ENCODE data around the gene LTBR. TPM values are rescaled to one million over a fixed set of nuclear protein-coding genes. Genes with fewer than 3 reads are reported as not detected.
A peak's percentile ranks its signal among the peaks of the same experiment; 100 is the strongest.
"Not testable (repeated sequence)": the region's sequence is repeated elsewhere in the genome, so short reads cannot be mapped to it uniquely, and the experiment has no call there.

LTBR gene
- total and polyA plus RNA-seq, 7 experiments from 2014 or later = 0.34 to 25.2 (median 2.2) TPM; not detected in 2

DNA sequence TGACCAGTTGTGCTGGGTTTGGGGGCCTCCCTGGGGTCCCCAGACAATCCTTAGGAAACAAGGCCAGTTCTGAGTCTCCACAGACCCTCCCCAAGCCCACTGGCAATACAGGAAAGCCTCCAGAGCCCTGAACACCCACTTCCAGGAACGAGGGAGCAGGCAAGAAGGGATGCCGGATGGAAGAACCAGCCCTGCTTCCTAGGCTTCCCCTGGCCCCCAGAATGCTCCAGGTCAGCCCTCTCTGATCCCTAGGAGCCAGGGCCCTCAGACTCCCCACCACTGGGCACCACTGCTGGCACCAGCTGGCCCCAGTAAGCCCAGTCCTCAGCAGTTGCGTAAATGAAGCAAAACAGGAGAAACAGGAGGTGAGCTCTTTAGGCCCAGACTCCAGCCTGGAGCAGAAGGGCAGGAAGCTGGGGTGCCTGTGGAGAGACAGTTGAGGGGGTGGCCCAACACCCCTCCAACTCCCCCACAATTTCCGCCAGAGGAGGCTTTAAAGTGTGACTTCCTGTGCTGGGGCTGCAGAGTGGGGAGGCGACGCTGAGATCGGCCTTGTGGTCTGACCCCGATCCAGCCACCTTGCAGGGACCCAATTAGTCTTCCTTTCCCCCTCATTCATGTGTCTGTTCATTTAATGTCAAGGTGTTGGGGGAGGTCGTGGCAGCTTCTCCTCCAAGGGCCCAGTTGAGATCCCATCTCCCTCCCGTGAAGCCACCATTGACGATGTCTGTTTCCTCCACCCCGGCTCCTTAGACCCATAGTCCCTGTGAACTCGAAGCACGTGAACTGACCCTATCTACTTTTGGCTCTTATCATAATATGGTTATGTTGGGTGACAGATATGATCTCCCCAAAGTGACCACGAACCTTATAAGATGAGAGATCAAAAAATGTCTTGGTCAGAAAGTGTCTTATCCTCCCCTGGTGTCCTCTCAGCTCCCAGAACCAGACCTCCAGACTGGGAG, 46.8 kb upstream of the LTBR start:
- H3K4me3 ChIP-seq (ENCODE audit: low read length) = peak overlapping the region; percentile 88
- ATAC-seq (peak; percentile 54), DNase-seq (peak in 8 of 9 donors; percentile 55 to 70 (median 65))
- Mint-ChIP-seq H3K27me3 (no peaks in the 10 kb centered on the region), H3K4me1 (peaks cover 6 to 43% (median 35%) of the 10 kb centered on the region in 7 donors), H3K4me3 (no peak overlapping the region), H3K9me3 (no peaks in the 10 kb centered on the region), H3K27ac (no peak overlapping the region), H3K36me3 (peaks cover 4 to 21% (median 10%) of the 10 kb centered on the region in 5 donors)
- POLR2A ChIA-PET = interaction anchor here (0.6 to 12.0 kb wide), 23 partner anchors 10 to 515 kb away, joined by 3 to 342 read pairs (median 7); partner anchors contain the start of genes CD27, MRPL51, TAPBPL and USP5
- no peaks in the 10 kb centered on the region for H3K27me3 ChIP-seq (ENCODE audit: control insufficient read depth in 2 of 2, insufficient read depth in 2 of 2, low read length in 2 of 2)
- H3K36me3 ChIP-seq (ENCODE audit: control insufficient read depth in 2 of 3, insufficient read depth in 3 of 3, low read length in 3 of 3) = peaks cover 8 to 37% (median 8%) of the 10 kb centered on the region in 3 experiments
- peak overlapping the region; percentile 92 for H3K27ac ChIP-seq (ENCODE audit: low read depth, low read length)
- intact Hi-C loops (cut with micrococcal nuclease) = loop anchor here (1.0 to 5.0 kb wide), 5 partner anchors 8 to 220 kb away; partner anchors contain the start of genes GAPDH (in 2 of the 2), IFFO1 (in 2 of the 2) and VAMP1 (in 1 of the 2)
- CTCF ChIA-PET = interaction anchor here (0.7 to 6.7 kb wide), 10 partner anchors 8 to 201 kb away, joined by 3 to 139 read pairs (median 14); no protein-coding TSS in a partner anchor
- no peaks in the 10 kb centered on the region for H3K9me3 ChIP-seq (ENCODE audit: control insufficient read depth in 2 of 3, low read length in 3 of 3)
- H3K4me1 ChIP-seq (ENCODE audit: control insufficient read depth in 2 of 2, insufficient read depth in 2 of 2, low read length in 2 of 2) = peaks cover 60 to 70% of the 10 kb centered on the region in 2 donors

DNA sequence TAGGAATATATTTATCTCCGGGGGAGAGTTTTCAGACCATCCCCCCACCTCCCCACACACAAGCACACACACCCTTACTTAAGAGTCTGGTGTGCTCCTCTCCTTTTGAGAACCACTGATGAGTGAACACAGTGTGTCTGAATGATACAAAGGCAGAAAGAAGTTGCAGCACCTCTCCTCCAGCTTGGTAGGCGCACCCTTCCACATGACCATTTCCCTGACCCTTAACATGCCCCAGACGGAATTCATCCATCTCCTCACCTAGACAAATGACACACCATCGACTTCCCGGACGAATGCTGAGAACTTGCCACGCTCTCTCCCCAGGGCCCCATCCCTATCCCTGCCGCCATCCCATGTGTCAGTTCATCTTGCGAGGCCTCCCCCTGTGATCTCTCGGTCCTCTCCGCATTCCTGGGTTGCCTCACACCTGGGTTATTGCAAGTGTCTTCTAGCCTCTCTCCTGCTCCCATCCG, 46.0 kb upstream of the LTBR start:
- Mint-ChIP-seq H3K4me1 (peaks cover 14 to 43% (median 36%) of the 10 kb centered on the region in 7 donors), H3K27me3 (no peaks in the 10 kb centered on the region), H3K4me3 (no peak overlapping the region), H3K27ac (no peak overlapping the region), H3K36me3 (peaks cover 0 to 16% (median 4%) of the 10 kb centered on the region in 5 donors), H3K9me3 (no peaks in the 10 kb centered on the region)
- Histone ChIP-seq H3K9me3 (ENCODE audit: control insufficient read depth in 2 of 3, low read length in 3 of 3) (no peaks in the 10 kb centered on the region), H3K36me3 (ENCODE audit: control insufficient read depth in 2 of 3, insufficient read depth in 3 of 3, low read length in 3 of 3) (peaks cover 2 to 29% (median 6%) of the 10 kb centered on the region in 3 experiments), H3K27ac (ENCODE audit: low read depth, low read length) (peak overlapping the region; percentile 92), H3K4me1 (ENCODE audit: control insufficient read depth in 2 of 2, insufficient read depth in 2 of 2, low read length in 2 of 2) (peaks cover 67 to 71% of the 10 kb centered on the region in 2 donors), H3K27me3 (ENCODE audit: control insufficient read depth in 2 of 2, insufficient read depth in 2 of 2, low read length in 2 of 2) (no peaks in the 10 kb centered on the region), H3K4me3 (ENCODE audit: low read length) (peak overlapping the region; percentile 88)
- ChIA-PET CTCF (interaction anchor here (0.9 to 6.7 kb wide), 3 partner anchors 27 to 103 kb away, joined by 3 to 139 read pairs (median 4); no protein-coding TSS in a partner anchor), POLR2A (interaction anchor here (1.6 to 12.0 kb wide), 9 partner anchors 9 to 199 kb away, joined by 5 to 342 read pairs (median 31); partner anchors contain the start of genes CD27, TAPBPL and VAMP1)
- intact Hi-C loops (cut with micrococcal nuclease) = loop anchor here (1.0 to 5.0 kb wide), 5 partner anchors 7 to 219 kb away; partner anchors contain the start of genes GAPDH (in 2 of the 2), IFFO1 (in 2 of the 2) and VAMP1 (in 1 of the 2)
- no peak for ATAC-seq
- peak in 1 of 9 donors; percentile 24 for DNase-seq

DNA sequence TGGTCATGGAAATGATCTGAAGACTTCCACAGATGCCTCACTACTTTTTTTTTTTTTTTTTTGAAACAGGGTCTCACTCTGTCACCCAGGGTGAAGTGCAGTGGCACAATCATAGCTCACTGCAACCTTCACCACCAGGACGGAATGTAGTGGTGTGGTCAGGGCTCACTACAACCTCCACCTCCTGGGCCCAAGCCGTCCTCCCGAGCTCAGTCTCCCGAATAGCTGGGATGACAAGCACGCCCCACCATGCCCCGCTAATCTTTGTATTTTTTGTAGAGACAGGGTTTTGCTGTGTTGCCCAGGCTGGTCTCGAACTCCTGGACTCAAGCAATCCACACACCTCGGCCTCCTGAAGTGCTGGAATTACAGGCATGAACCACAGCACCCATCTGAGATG, 45.4 kb upstream of the LTBR start:
- H3K4me3 ChIP-seq (ENCODE audit: low read length) = peak overlapping the region; percentile 88
- not testable (repeated sequence) for H3K9me3 Mint-ChIP-seq; H3K4me3 Mint-ChIP-seq; H3K9me3 ChIP-seq (ENCODE audit: control insufficient read depth in 2 of 3, low read length in 3 of 3); ATAC-seq; H3K27me3 ChIP-seq (ENCODE audit: control insufficient read depth in 2 of 2, insufficient read depth in 2 of 2, low read length in 2 of 2); H3K27ac Mint-ChIP-seq; H3K27me3 Mint-ChIP-seq; DNase-seq
- Mint-ChIP-seq H3K36me3 (peaks cover 0 to 12% (median 3%) of the 10 kb centered on the region in 5 donors), H3K4me1 (peaks cover 19 to 43% (median 35%) of the 10 kb centered on the region in 7 donors)
- ChIA-PET POLR2A (interaction anchor here (0.9 to 12.0 kb wide), 13 partner anchors 10 to 217 kb away, joined by 3 to 342 read pairs (median 20); partner anchors contain the start of genes CD27, GAPDH, MRPL51 and TAPBPL), CTCF (interaction anchor here (1.0 to 1.8 kb wide), 7 partner anchors 10 to 125 kb away, joined by 3 to 5 read pairs (median 4); no protein-coding TSS in a partner anchor)
- peaks cover 67 to 69% of the 10 kb centered on the region in 2 donors for H3K4me1 ChIP-seq (ENCODE audit: control insufficient read depth in 2 of 2, insufficient read depth in 2 of 2, low read length in 2 of 2)
- peaks cover 0 to 24% (median under 1%) of the 10 kb centered on the region in 3 experiments for H3K36me3 ChIP-seq (ENCODE audit: control insufficient read depth in 2 of 3, insufficient read depth in 3 of 3, low read length in 3 of 3)
- peak overlapping the region; percentile 92 for H3K27ac ChIP-seq (ENCODE audit: low read depth, low read length)
- intact Hi-C loops (cut with micrococcal nuclease) = loop anchor here (5.0 kb wide), 1 partner anchor 219 kb away; the partner anchor contains the start of gene IFFO1 (in 2 of the 2)

DNA sequence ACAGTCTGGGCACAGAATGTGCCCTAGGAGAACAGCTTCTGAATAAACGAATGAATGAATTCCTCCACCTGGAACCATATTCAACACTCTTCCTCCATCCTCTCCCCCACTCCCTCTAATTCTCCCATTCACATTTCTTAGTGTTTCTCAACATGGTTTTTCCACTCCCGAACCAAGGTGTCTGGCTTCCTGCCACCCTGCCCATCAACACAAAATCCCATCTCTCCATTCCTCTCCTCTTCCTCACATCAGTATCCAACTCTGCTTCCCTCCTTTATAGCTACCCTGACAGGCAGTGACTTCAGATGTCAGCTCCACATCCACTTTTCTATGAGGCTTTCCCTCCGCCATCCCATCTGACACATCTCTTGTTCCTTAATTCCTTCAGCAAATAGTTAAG, 45.0 kb upstream of the LTBR start:
- H3K27ac Mint-ChIP-seq = no peak overlapping the region
- H3K27ac ChIP-seq (ENCODE audit: low read depth, low read length) = peak overlapping the region; percentile 92
- no peak for ATAC-seq

DNA sequence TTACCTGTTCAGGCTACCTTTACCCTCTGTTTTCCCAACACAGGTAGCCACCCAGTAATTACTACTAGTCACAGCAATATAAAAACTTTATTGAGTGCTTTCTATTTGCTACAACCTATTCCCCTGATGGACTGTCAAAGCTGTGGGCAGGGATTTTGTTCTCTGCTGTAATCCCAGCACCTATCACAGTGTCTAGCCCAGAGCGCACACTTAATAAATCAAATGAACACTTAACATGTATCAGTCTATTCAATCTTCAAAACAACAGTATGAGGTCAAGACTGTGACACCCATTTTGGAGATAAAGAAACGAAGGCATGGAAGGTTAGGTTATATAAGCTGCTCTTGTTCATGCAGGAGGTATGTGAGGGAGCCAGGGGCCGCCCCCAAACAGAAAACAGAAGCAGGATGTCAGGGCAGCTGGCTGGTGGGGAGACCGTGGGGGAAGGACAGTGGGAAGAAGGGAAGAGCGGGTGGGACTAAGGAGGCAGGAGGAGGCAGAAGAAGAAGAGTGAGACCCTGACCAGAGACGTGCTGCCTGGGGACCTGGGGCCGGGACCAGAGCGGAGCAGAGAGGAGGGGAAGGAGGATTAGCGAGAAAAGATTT, 43.8 kb upstream of the LTBR start:
- POLR2A ChIA-PET = interaction anchor here (0.7 to 12.0 kb wide), 14 partner anchors 9 to 215 kb away, joined by 3 to 342 read pairs (median 4); partner anchors contain the start of genes CD27, TAPBPL and VAMP1
- intact Hi-C loops (cut with micrococcal nuclease) = loop anchor here in 1 of 2 donors (2.0 kb wide), 1 partner anchor 153 kb away; the partner anchor contains the start of gene MRPL51

More for the DNA sequence above, 45.0 kb upstream of the LTBR start:
- H3K4me1 ChIP-seq (ENCODE audit: control insufficient read depth in 2 of 2, insufficient read depth in 2 of 2, low read length in 2 of 2) = peaks cover 65 to 66% of the 10 kb centered on the region in 2 donors
- intact Hi-C loops (cut with micrococcal nuclease) = loop anchor here (5.0 kb wide), 1 partner anchor 218 kb away; the partner anchor contains the start of gene IFFO1 (in 2 of the 2)
- ChIA-PET POLR2A (interaction anchor here (0.9 to 12.0 kb wide), 12 partner anchors 10 to 216 kb away, joined by 3 to 342 read pairs (median 12); partner anchors contain the start of genes CD27, GAPDH, MRPL51 and TAPBPL), CTCF (interaction anchor here (0.6 to 2.2 kb wide), 9 partner anchors 9 to 183 kb away, joined by 3 to 9 read pairs (median 4); no protein-coding TSS in a partner anchor)
- no peaks in the 10 kb centered on the region for H3K9me3 ChIP-seq (ENCODE audit: control insufficient read depth in 2 of 3, low read length in 3 of 3)
- DNase-seq = no peak
- Mint-ChIP-seq H3K27me3 (no peaks in the 10 kb centered on the region), H3K9me3 (no peaks in the 10 kb centered on the region), H3K36me3 (peaks cover 0 to 9% (median 0%) of the 10 kb centered on the region in 5 donors), H3K4me3 (no peak overlapping the region), H3K4me1 (peaks cover 22 to 42% (median 31%) of the 10 kb centered on the region in 7 donors)
- H3K27me3 ChIP-seq (ENCODE audit: control insufficient read depth in 2 of 2, insufficient read depth in 2 of 2, low read length in 2 of 2) = no peaks in the 10 kb centered on the region
- H3K4me3 ChIP-seq (ENCODE audit: low read length) = peak overlapping the region; percentile 88
- peaks cover 0 to 20% (median 0%) of the 10 kb centered on the region in 3 experiments for H3K36me3 ChIP-seq (ENCODE audit: control insufficient read depth in 2 of 3, insufficient read depth in 3 of 3, low read length in 3 of 3)

More for the DNA sequence above, 43.8 kb upstream of the LTBR start:
- Mint-ChIP-seq H3K27me3 (no peaks in the 10 kb centered on the region), H3K4me3 (no peak overlapping the region), H3K36me3 (peaks cover 0 to 9% (median 0%) of the 10 kb centered on the region in 5 donors), H3K4me1 (peaks cover 21 to 34% (median 28%) of the 10 kb centered on the region in 7 donors), H3K27ac (no peak overlapping the region), H3K9me3 (no peaks in the 10 kb centered on the region)
- DNase-seq = peak in 4 of 9 donors; percentile 25 to 36 (median 32)
- Histone ChIP-seq H3K4me1 (ENCODE audit: control insufficient read depth in 2 of 2, insufficient read depth in 2 of 2, low read length in 2 of 2) (peaks cover 55 to 56% of the 10 kb centered on the region in 2 donors), H3K27me3 (ENCODE audit: control insufficient read depth in 2 of 2, insufficient read depth in 2 of 2, low read length in 2 of 2) (no peaks in the 10 kb centered on the region), H3K36me3 (ENCODE audit: control insufficient read depth in 2 of 3, insufficient read depth in 3 of 3, low read length in 3 of 3) (peaks cover 0 to 11% (median 0%) of the 10 kb centered on the region in 3 experiments), H3K27ac (ENCODE audit: low read depth, low read length) (peak overlapping the region; percentile 92), H3K4me3 (ENCODE audit: low read length) (peak overlapping the region; percentile 88), H3K9me3 (ENCODE audit: control insufficient read depth in 2 of 3, low read length in 3 of 3) (no peaks in the 10 kb centered on the region)
- ATAC-seq = no peak
- CTCF ChIA-PET = interaction anchor here (0.8 to 2.9 kb wide), 9 partner anchors 8 to 199 kb away, joined by 3 to 10 read pairs (median 4); no protein-coding TSS in a partner anchor
